IPS-18a (cell line): ENCODE results near the gene SULT1C3.

Source experiments
- H3K27ac ChIP-seq: one replicate; pipeline ENCODE4 v1.5.1; 2013; ENCODE audit warnings: low read length
- H3K27me3 ChIP-seq: one replicate; pipeline ENCODE4 v1.6.1; 2013; ENCODE audit warnings: mild to moderate bottlenecking, low read length; ENCODE audit not compliant: control insufficient read depth, insufficient read depth
- H3K36me3 ChIP-seq: one replicate; pipeline ENCODE4 v1.6.1; 2013; ENCODE audit warnings: low read depth, low read length; ENCODE audit not compliant: control insufficient read depth
- H3K4me1 ChIP-seq: one replicate; pipeline ENCODE4 v1.6.1; 2013; ENCODE audit warnings: low read depth, low read length; ENCODE audit not compliant: control insufficient read depth
- H3K4me3 ChIP-seq: one replicate; pipeline ENCODE4 v1.5.1; 2013; ENCODE audit warnings: low read length
- H3K9ac ChIP-seq: one replicate; pipeline ENCODE4 v1.6.1; 2013; ENCODE audit warnings: mild to moderate bottlenecking, low read length, moderate library complexity
- H3K9me3 ChIP-seq: one replicate; pipeline ENCODE4 v1.6.1; 2013; ENCODE audit warnings: low read depth, low read length; ENCODE audit not compliant: control insufficient read depth

Gene SULT1C3

GRCh38 chr2:108253106-108253505 lies 13.3 kb downstream of the SULT1C3 start:
- no peaks in the 10 kb centered on the region for H3K4me1 ChIP-seq
- no peaks in the 10 kb centered on the region for H3K9me3 ChIP-seq
- H3K9ac ChIP-seq: no peak overlapping the region
- no peaks in the 10 kb centered on the region for H3K27me3 ChIP-seq
- no peak overlapping the region for H3K27ac ChIP-seq
- no peak overlapping the region for H3K4me3 ChIP-seq
- H3K36me3 ChIP-seq: no peaks in the 10 kb centered on the region

GRCh38 chr2:108257757-108258331 lies 18.1 kb downstream of the SULT1C3 start:
- Histone ChIP-seq H3K4me1 (no peaks in the 10 kb centered on the region), H3K9me3 (no peaks in the 10 kb centered on the region), H3K36me3 (no peaks in the 10 kb centered on the region), H3K9ac (no peak overlapping the region), H3K27me3 (no peaks in the 10 kb centered on the region), H3K4me3 (no peak overlapping the region), H3K27ac (no peak overlapping the region)

GRCh38 chr2:108260773-108261172 lies 21.0 kb downstream of the SULT1C3 start:
- H3K9ac ChIP-seq: no peak overlapping the region
- H3K36me3 ChIP-seq: no peaks in the 10 kb centered on the region
- no peaks in the 10 kb centered on the region for H3K27me3 ChIP-seq
- H3K4me3 ChIP-seq: no peak overlapping the region
- H3K9me3 ChIP-seq: no peaks in the 10 kb centered on the region
- no peaks in the 10 kb centered on the region for H3K4me1 ChIP-seq
- H3K27ac ChIP-seq: no peak overlapping the region

- Histone ChIP-seq H3K9ac (no peak overlapping the region), H3K36me3 (no peaks in the 10 kb centered on the region), H3K27ac (no peak overlapping the region), H3K4me1 (no peaks in the 10 kb centered on the region), H3K4me3 (no peak overlapping the region), H3K9me3 (no peaks in the 10 kb centered on the region), H3K27me3 (no peaks in the 10 kb centered on the region)
Observed at GRCh38 chr2:108262036-108262435, 22.3 kb downstream of the SULT1C3 start.

- H3K27me3 ChIP-seq: no peaks in the 10 kb centered on the region
- no peak overlapping the region for H3K27ac ChIP-seq
- H3K9me3 ChIP-seq: no peaks in the 10 kb centered on the region
- H3K36me3 ChIP-seq: no peaks in the 10 kb centered on the region
- H3K4me1 ChIP-seq: no peaks in the 10 kb centered on the region
- H3K9ac ChIP-seq: no peak overlapping the region
- no peak overlapping the region for H3K4me3 ChIP-seq
Observed at GRCh38 chr2:108263401-108263800, 23.6 kb downstream of the SULT1C3 start.

- Histone ChIP-seq H3K36me3 (no peaks in the 10 kb centered on the region), H3K9me3 (no peaks in the 10 kb centered on the region), H3K27ac (no peak overlapping the region), H3K27me3 (no peaks in the 10 kb centered on the region), H3K9ac (no peak overlapping the region), H3K4me1 (no peaks in the 10 kb centered on the region), H3K4me3 (no peak overlapping the region)
Observed at GRCh38 chr2:108266218-108266617, 26.4 kb downstream of the SULT1C3 start.

- Histone ChIP-seq H3K36me3 (no peaks in the 10 kb centered on the region), H3K4me1 (no peaks in the 10 kb centered on the region), H3K9ac (no peak overlapping the region), H3K4me3 (no peak overlapping the region), H3K27me3 (no peaks in the 10 kb centered on the region), H3K27ac (no peak overlapping the region), H3K9me3 (no peaks in the 10 kb centered on the region)
Observed at GRCh38 chr2:108267101-108267500, 27.3 kb downstream of the SULT1C3 start.

GRCh38 chr2:108268001-108268400 lies 28.2 kb downstream of the SULT1C3 start:
- Histone ChIP-seq H3K9ac (no peak overlapping the region), H3K9me3 (no peaks in the 10 kb centered on the region), H3K36me3 (no peaks in the 10 kb centered on the region), H3K4me3 (no peak overlapping the region), H3K27ac (no peak overlapping the region), H3K27me3 (no peaks in the 10 kb centered on the region), H3K4me1 (no peaks in the 10 kb centered on the region)

- H3K9me3 ChIP-seq: no peaks in the 10 kb centered on the region
- no peaks in the 10 kb centered on the region for H3K27me3 ChIP-seq
- H3K36me3 ChIP-seq: no peaks in the 10 kb centered on the region
- no peak overlapping the region for H3K27ac ChIP-seq
- no peak overlapping the region for H3K9ac ChIP-seq
- no peaks in the 10 kb centered on the region for H3K4me1 ChIP-seq
- no peak overlapping the region for H3K4me3 ChIP-seq
Observed at GRCh38 chr2:108270346-108270745, 30.6 kb downstream of the SULT1C3 start.

GRCh38 chr2:108270768-108271506 lies 31.2 kb downstream of the SULT1C3 start:
- no peak overlapping the region for H3K4me3 ChIP-seq
- no peaks in the 10 kb centered on the region for H3K9me3 ChIP-seq
- no peaks in the 10 kb centered on the region for H3K36me3 ChIP-seq
- no peaks in the 10 kb centered on the region for H3K4me1 ChIP-seq
- no peak overlapping the region for H3K27ac ChIP-seq
- H3K27me3 ChIP-seq: no peaks in the 10 kb centered on the region
- no peak overlapping the region for H3K9ac ChIP-seq

GRCh38 chr2:108271691-108272253 lies 32.0 kb downstream of the SULT1C3 start:
- Histone ChIP-seq H3K4me3 (no peak overlapping the region), H3K27ac (no peak overlapping the region), H3K9ac (no peak overlapping the region)

GRCh38 chr2:108278631-108279030 lies 38.9 kb downstream of the SULT1C3 start:
- Histone ChIP-seq H3K9ac (no peak overlapping the region), H3K27me3 (no peaks in the 10 kb centered on the region), H3K36me3 (no peaks in the 10 kb centered on the region), H3K4me3 (no peak overlapping the region), H3K9me3 (no peaks in the 10 kb centered on the region), H3K27ac (no peak overlapping the region), H3K4me1 (no peaks in the 10 kb centered on the region)

More at GRCh38 chr2:108271691-108272253, 32.0 kb downstream of the SULT1C3 start:
- H3K4me1 ChIP-seq: no peaks in the 10 kb centered on the region
- no peaks in the 10 kb centered on the region for H3K36me3 ChIP-seq
- H3K9me3 ChIP-seq: no peaks in the 10 kb centered on the region
- no peaks in the 10 kb centered on the region for H3K27me3 ChIP-seq
